NCI-H128 (cell line): Measurements from ENCODE around the gene RTN4.
"Not testable (repeated sequence)": the region's sequence is repeated elsewhere in the genome, so short reads cannot be mapped to it uniquely, and the experiment has no call there.

ENCODE experiments used
- DNase-seq: peaks from one replicate; lab custom pipeline; 2025; ENCODE audit not compliant: unreplicated experiment; lab: John Stamatoyannopoulos, UW

Gene RTN4

DNA sequence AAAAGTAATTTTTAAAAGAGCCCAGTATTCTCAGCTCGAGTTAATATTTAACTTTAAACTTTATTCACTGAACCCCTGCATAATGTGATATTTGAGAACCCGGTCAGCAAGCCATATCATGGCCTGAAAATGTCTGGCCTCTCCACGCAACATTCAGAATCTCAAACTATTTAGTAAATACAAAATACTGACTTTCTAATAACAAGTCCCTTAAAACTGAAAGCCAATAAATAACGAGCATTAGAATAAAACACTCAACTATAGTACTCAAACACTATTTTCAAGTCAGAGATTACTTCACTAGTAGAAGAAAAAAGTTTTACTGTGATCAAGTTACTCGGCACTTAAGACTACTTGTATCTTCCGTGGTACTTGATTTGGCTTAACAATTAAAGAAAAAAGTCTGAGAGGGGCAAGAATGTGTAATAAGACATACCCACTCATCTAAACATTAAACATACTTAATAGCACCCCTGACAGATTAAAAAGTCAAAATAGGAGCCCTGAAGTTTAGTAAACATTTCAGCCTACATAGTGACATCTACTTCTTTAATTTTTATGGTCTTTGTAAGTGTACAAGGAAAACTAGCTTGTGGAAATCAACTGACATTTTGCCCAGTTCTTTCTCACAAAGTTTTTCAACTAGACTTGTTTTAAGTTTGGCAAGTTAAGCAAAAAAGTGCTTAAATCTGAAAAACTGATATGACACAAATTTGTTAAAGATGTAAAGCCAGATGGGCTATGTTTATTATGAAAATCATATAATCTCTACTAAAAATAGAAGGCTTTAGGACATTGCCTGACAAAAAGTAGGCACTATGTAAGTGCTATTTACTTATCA is 38.2 kb downstream of the RTN4 start:
- DNase-seq = no peak

- no peak for DNase-seq
Measured at GRCh38 chr2:55010915-55011314, 39.3 kb downstream of the RTN4 start.

DNA sequence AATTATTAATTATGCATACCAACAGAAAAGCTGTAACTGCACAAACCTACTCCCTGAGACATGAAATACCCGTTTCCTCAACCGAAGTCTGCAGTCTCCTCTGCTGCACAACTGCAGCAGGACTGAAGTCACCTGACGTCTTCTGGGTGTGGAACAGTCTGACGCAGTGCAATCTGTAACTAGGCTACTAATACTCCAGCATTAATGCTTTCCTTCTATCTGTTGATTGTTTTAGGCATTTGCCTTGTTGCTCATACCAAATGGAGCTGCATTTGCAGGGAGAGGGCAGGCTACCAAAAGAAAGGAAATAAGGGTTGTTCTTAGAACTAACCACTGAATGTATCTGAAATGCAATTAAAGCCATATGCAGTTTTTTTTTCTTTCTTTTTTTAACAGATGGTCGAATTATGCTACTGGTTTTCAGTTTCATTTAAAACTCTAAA is 40.1 kb downstream of the RTN4 start:
- no peak for DNase-seq

GRCh38 chr2:55009277-55010060 is 40.8 kb downstream of the RTN4 start:
- DNase-seq = no peak

DNA sequence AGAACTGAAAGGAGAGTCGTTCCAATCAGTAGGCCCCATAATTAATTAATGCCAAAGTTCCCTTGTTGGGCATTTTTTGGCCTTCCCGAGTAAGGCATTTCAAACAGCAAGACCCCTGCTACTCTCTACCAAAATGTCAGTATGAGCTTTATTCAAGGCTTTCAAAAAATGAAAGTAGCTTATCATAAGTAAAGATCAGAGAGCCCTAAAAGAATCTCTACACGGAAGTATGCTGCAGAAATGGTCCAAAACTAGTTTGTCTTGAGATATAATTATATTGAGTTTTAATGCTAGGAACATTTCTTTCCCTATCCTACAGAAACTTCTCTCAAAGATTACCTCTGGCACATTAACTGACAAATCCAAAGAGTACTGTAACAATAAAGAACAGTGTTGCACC is 43.9 kb downstream of the RTN4 start:
- DNase-seq = no peak

- no peak for DNase-seq
Measured at GRCh38 chr2:55003706-55004639, 46.3 kb downstream of the RTN4 start.

DNA sequence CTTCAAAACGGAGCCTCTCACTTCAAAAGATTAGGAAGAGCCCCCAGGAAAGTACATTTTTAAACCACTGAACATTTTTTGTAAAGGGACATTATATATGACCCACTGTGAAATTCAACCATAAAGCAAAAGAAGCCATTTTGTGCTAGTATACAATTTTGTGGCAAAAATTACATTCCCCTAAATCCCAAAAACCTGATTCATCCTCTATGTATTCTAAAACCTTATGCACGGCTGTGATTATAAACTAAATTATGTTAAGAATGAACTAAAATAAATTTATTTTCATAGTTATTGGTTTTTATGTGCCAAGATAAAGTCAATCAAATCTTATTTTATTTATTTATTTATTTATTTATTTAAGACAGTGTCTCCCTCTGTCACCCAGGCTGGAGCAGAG is 48.5 kb downstream of the RTN4 start:
- no peak for DNase-seq

DNA sequence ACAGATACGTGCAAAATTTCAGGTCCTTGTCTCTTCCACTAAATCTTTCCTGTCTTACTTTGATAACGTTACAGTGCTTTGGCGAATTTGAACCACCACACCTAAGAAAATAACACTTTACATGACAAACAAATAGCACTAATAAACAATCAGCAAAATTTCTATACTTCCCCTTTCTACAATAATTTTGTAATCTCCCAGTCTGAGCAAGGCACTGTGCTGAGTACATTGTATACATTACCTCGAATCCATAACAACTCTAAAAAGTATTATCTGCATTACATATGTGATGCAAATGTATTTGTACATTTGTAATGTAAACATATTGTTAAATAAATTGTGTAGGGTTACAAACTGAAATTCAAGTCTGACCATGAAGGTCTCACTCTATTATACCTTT is 49.9 kb downstream of the RTN4 start:
- no peak for DNase-seq

DNA sequence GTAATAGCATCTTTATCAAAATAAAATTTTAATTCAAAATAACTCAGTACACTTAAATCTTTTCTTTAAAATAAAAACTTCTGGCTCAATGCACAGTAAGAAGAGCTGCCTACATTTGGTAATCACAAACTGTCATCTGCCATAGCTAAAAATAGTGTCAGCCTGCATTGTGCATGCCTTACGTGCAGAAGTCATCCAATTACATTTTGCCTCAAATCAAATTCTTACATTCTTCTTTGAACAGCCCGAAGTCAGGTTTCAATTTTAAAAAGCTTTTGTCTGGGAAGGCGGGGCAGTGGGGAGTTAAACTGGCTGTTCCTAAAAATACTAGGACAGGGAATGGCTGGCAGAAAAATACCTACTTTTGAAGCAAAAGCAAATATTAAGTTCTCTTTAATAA is 51.1 kb downstream of the RTN4 start:
- no peak for DNase-seq

DNA sequence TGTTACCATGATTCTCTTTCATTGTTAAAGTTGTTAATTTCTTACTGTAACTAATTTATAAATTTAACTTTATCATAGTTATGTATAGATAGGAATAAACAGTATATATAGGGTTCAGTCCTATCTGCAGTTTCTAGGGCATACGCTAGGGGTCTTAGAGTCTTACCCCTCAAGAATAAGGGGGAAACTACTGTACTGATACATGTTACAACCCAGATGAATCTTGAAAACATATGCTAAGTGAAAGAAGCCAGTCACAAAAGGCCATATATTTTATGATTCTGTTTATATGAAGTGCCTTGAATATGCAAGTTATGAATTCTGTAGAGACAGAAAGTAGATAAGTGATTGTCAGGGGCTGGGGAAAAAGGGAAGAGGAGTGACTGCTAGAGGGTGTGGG is 52.4 kb downstream of the RTN4 start:
- no peak for DNase-seq

DNA sequence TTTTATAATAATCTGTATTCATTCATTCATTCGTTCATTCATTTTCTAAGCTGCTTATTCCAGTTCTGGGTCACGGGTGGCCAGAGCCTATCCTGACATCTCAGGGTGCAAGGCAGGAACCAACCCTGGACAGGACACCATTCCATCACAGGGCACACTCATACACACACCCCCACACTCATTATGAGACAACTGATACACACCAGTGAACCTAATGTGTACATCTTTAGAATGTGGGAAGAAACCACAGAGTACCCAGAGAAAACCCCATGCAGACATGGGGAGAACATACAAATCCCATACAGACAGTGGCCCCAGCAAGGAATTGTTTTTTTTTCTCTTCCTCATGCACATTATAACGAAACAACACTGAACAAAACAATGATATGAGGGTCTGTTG is 54.7 kb downstream of the RTN4 start:
- DNase-seq = no peak

DNA sequence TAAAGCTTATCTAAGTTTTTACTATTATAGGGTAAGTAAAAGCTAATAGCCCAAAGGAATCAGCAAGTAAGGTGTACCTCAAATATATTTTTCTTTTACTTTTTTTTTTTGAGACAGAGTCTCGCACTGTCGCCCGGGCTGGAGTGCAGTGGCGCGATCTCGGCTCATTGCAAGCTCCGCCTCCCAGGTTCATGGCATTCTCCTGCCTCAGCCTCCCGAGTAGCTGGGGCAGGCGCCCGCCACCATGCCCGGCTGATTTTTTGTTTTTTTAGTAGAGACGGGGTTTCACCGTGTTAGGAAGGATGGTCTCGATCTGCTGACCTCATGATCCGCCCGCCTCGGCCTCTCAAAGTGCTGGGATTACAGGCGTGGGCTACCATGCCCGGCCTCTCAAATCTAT is 59.6 kb downstream of the RTN4 start:
- not testable (repeated sequence) for DNase-seq

- no peak for DNase-seq
Measured at GRCh38 chr2:54988612-54989011, 61.6 kb downstream of the RTN4 start.

GRCh38 chr2:54986264-54986663 is 64.0 kb downstream of the RTN4 start:
- no peak for DNase-seq

GRCh38 chr2:54984476-54984875 is 65.8 kb downstream of the RTN4 start:
- no peak for DNase-seq

GRCh38 chr2:54983345-54984220 is 66.7 kb downstream of the RTN4 start:
- no peak for DNase-seq

DNA sequence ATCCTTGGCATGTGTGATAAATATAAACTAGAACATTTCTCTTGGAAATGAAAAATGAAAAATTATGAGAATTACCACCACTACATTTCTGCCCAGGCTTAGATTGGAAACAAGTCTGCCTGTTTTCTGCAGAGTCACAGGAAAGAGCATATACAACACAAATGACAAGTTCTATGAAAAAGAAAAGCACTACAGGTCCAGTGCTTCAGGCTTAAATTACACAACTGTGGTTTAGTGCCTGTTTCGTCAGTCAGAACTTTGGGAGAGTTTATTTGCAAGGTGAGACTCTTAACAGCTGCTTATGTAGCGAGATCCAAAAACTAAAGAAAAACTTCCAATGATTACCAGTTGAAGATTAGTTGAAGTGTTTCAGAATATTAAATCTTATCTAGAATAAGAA is 68.9 kb downstream of the RTN4 start:
- no peak for DNase-seq

GRCh38 chr2:54979321-54980044 is 70.8 kb downstream of the RTN4 start:
- DNase-seq = no peak

GRCh38 chr2:54977149-54977548 is 73.1 kb downstream of the RTN4 start:
- DNase-seq = no peak
